ENCODE data around the gene EFNB2.

Gene EFNB2

GRCh38 chr13:106503272-106503671, 32.2 kb downstream of the EFNB2 start:
- no peak for DNase-seq (ENCODE audit: low read depth in 2 of 2)

DNA sequence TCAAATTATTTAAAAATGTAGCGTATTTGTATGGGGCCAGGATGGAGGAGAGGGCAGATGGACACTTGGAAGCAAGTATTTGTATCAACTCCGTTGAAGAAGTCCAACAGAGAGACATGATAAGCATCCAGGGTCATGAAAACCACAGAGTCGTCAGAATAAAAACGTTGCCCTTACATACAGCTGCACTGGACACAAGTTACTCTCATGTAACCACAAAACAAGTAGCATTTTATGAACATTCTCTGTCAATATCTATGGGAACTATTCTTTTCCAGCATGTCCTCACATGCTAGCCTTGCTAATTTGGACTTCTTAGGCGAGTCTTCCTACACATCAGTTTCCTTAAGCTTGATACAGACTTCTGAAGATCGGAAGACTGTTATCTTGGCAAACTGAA, 35.0 kb downstream of the EFNB2 start:
- DNase-seq (ENCODE audit: low read depth in 2 of 2): no peak

GRCh38 chr13:106499896-106500295, 35.6 kb downstream of the EFNB2 start:
- no peak for DNase-seq (ENCODE audit: low read depth in 2 of 2)

DNA sequence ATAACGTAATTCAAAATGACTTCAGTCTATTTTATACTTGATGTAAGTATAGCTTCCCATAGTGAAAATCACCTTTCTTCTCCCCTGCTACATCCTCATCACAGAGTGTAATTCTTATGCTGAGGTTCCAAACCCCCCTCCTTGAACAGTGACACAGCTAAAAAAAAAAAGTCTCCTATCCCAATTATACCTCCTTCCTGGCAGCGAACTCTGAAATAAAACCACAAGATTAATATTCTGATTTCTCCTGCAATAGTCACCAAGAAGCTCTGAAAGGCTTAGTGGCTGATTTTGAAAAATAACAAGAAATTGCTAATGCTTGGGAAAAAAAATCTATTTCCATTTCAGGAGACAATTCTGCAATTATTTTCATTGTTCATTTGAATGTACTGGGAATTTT, 36.3 kb downstream of the EFNB2 start:
- DNase-seq (ENCODE audit: low read depth in 2 of 2): no peak

DNA sequence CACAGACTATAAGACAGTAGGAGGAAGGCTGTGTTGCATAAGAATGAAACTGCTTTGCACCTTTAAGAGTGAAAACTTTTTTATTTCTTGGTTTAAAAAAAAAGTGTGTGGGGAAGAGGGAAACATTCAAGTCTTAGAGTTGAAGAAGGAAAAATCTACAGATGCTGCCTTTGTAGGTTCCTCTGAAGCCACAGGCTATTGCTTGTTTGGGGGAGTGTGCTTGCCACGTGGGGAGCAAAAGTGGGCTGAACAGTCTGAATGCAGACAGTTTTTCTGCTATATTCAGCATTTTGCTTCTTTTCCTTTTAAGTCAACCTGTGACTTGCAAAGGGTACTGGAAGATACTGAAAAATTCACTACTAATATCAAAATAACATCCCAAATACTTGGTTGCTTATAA, 36.9 kb downstream of the EFNB2 start:
- DNase-seq (ENCODE audit: low read depth in 2 of 2): no peak

GRCh38 chr13:106498158-106498557, 37.3 kb downstream of the EFNB2 start:
- DNase-seq (ENCODE audit: low read depth in 2 of 2): no peak

GRCh38 chr13:106497079-106497478, 38.4 kb downstream of the EFNB2 start:
- DNase-seq (ENCODE audit: low read depth in 2 of 2): no peak

DNA sequence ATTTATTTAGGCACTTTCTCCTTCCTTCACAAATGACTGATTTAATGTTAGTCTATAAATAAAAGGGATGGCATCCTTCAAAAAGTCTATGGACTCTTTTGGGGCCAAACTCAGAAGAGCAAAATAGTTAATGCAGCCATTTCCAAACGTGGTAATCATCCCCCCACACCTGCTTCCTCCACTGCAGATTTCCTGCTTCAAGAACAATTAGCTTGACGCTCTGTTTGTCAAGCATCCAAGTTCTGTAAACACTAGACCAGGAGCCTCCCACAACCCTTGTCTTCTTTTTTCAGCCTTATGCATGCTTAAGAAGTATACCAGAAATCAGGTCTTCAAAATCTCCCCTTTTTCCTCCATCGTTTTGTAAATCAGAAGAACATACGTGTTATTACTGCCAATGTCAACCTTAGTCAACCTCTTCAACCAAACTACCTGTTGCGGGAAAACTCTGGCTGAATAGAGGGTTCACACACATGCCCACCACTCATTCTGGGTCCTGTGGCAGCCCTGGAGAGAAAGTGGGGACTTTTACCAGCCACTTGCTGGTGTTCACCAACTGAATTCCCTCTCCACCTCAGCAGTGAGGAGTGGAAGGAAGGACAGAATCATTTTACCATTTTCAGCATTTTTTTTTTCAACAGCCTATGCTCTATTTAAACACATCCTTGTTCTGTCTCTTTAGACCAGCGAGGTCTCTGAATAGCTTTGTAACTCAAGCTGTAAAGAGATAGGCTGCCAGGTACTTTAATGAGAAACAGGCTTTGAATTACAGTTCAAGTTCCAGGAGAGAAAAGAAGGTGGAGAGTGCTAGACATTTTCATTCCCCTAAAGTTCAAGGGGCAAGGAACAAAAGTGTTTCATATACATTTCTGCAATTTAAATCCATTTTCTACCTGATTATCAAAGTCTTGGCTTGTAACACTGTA, 39.1 kb downstream of the EFNB2 start:
- DNase-seq (ENCODE audit: low read depth in 2 of 2): no peak

GRCh38 chr13:106494936-106495335, 40.5 kb downstream of the EFNB2 start:
- no peak for DNase-seq (ENCODE audit: low read depth in 2 of 2)

DNA sequence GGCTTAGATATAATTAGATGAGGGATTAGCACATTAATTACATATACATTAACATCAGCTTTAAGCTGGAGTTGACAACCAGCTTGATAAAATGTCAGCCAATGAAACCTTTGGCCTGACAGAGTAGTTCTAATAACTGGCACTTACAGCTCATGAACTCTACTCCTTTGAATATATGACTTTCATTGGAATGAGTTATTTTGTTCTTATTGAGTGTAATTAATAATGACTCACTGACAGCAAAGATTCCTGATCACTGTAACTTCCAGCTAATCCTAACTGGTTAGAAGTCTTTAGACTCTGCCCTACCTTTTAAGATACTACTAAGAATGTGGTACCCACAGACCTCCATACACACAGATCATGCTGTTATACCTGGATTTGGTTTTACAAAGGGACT, 41.0 kb downstream of the EFNB2 start:
- DNase-seq (ENCODE audit: low read depth in 2 of 2): no peak

DNA sequence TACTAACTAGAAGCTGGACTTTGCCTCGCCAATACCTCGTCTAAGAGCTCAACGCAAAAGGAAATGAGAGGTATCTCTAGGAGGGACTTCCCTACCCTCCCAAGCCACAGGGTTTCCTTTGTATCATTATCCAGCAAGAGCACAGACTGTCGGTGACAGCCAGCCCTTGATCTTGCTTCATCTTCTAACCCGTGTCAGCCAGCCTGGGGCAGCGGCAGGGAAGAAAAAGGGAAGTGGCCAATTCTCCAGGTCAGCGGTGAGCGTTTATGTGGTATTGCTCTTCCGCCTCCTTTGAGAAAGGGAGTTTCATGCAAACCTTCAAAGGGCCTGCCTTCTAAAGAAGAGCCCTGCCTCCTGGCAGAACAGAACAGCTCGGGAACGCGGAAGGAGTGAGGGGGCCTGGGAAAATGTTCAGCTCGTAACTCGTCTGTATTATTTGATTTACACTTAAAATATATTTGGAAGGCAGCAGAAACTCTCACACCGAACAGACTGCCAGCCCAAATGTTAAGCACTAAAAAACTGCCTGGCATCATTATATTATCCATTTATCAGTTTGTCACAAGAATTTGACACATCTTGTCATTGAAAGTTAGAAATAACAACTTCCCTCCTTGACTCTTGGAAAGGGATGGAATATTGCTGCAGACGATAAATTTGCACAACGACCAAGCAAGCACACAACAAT, 41.8 kb downstream of the EFNB2 start:
- no peak for DNase-seq (ENCODE audit: low read depth in 2 of 2)

- DNase-seq (ENCODE audit: low read depth in 2 of 2): no peak
Measured at GRCh38 chr13:106492588-106493475, 42.6 kb downstream of the EFNB2 start.

DNA sequence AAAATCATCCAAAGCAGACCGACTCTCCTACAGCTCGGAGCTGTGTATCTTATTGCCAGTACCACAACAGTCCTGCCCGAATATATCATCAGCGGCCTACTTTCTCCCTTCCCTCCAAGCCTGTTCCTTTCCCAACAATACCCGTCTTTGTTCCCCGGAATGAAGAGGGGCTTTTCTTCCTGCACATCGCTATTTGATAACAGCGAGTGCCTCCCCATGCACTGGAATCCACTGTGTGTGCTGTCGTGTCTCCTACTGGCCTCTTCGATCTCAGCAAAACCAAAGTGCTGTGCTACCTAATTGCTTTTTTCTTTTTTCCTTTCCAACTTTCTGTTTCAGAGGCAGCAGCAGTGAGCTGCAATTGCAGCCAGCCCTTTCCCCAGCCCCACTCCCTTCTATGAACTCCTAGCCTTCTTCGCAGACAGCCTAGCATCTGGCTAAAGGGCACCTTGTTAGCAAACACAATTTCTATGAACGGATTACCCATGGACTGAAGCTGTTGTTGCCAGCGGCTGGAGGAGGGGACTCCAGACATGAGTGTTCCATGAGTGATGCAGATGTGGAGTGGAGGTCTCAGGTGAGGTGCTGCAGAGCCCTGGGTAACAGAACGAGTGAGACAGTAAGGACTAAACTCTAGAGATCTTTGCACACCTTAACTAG, 43.4 kb downstream of the EFNB2 start:
- DNase-seq (ENCODE audit: low read depth in 2 of 2): no peak

- no peak for DNase-seq (ENCODE audit: low read depth in 2 of 2)
Measured at GRCh38 chr13:106491463-106491862, 44.0 kb downstream of the EFNB2 start.

- DNase-seq (ENCODE audit: low read depth in 2 of 2): no peak
Measured at GRCh38 chr13:106490569-106491321, 44.7 kb downstream of the EFNB2 start.

DNA sequence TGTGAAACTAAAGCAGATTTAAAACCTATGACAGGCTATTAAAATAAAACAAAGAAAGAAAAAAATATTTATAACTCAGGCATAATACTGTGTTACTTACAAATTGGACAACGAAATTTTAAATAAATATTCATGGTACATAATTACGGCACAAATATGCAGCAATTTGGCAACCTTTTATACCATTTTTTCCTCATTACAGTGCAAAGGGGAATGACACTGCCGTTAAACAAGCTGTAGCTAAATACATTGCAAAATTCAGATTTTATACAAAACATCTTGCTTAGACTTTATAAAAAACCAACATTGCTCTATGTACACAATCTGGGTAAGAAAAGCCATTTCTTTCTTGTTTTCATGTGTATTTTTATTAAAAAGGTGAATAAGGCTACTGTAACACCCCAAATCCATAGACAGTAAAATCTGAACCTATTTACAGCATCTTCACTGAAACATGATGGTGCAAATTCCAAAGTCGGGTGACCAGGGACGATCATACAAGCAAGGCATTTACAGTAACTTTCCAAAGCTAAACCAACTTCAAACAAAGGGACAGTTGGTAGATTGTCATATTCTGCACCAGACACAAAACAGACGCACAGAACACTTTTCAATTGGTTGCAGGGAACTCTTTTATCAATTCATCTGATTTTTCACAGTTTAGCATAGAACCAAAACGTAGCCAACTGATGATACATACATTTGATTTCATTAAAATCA, 45.5 kb downstream of the EFNB2 start:
- no peak for DNase-seq (ENCODE audit: low read depth in 2 of 2)

- DNase-seq (ENCODE audit: low read depth in 2 of 2): no peak
Measured at GRCh38 chr13:106488686-106489085, 46.8 kb downstream of the EFNB2 start.

DNA sequence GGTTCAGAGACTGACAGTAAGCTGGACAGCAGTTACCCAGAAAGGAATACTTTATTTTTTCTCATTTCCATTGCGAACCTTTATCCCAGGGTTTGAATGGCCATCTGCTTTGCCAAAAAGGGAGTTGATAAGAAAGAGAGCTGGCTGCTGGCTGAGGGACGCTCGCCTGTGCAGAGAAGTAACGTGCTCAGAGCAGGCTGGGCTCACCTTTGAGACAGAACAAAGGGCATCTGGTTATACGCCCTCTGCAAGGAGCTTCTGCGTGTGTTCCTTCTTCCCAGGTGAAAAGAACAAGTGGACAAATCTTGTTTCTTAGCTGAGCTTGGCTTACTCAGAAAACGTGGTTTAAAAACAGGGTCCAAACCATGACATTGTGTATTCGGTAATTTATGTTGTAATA, 47.4 kb downstream of the EFNB2 start:
- no peak for DNase-seq (ENCODE audit: low read depth in 2 of 2)

DNA sequence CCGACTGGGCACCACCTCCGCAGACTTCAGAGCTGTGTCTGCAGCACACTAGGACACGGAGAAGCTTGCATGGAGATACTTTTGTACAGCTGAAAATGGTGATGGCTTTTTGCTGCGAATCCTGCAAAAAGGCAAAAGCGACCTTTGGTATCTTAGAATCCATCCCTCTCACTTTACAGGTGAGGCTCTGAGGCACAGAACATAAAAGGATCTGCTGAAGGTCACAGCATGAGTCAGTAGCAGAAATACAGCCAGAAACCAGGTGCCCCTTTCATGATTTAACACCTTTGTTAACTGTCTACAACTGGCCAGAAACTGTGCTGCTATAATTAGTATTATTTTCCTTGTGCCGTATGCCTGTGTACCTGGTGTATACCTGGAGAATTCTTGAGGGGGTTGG, 48.3 kb downstream of the EFNB2 start:
- DNase-seq (ENCODE audit: low read depth in 2 of 2): no peak

GRCh38 chr13:106486287-106486686, 49.2 kb downstream of the EFNB2 start:
- DNase-seq (ENCODE audit: low read depth in 2 of 2): no peak

Data from stimulated activated CD4-positive, alpha-beta T cell treated with anti-CD3 and anti-CD28 coated beads, Interleukin-1b, Interleukin-23, amount 100 ng/mL, for 1 hour (primary cell).